WERI-Rb-1 (cell line): ENCODE measurements around the gene ASB10.

Experiments used
- DNase-seq: peaks from one replicate; pipeline ENCODE4 v3.0.0-alpha.2; 2020
- H3K27ac ChIP-seq: fragments of 250-450 bp; sonication (Bioruptor Pico); 2 replicates; pipeline ENCODE4 v1.5.1; 2020; ENCODE audit warnings: mild to moderate bottlenecking, moderate library complexity
- H3K27me3 ChIP-seq: fragments of 250-450 bp; sonication (Bioruptor Pico); 2 replicates; pipeline ENCODE4 v1.5.1; 2021; ENCODE audit warnings: mild to moderate bottlenecking, low read depth, moderate library complexity; ENCODE audit not compliant: insufficient read depth, severe bottlenecking
- H3K36me3 ChIP-seq: fragments of 250-450 bp; sonication (Bioruptor Pico); 2 replicates; pipeline ENCODE4 v1.5.1; 2020; ENCODE audit warnings: mild to moderate bottlenecking, moderate library complexity
- H3K4me3 ChIP-seq: 2 replicates; pipeline ENCODE4 v1.5.1; 2011; ENCODE audit warnings: low read depth, mild to moderate bottlenecking, control low read depth, low read length
- H3K9me3 ChIP-seq: fragments of 250-450 bp; sonication (Bioruptor Pico); 2 replicates; pipeline ENCODE4 v1.5.1; 2021; ENCODE audit warnings: mild to moderate bottlenecking, moderate library complexity; ENCODE audit not compliant: severe bottlenecking
- TF ChIP-seq, protein P1 (sequence below): IDR thresholded peaks from 2 replicates; pipeline ENCODE4 v1.5.1; 2011; ENCODE audit warnings: low read depth, mild to moderate bottlenecking, control low read depth, inconsistent platforms, low read length

Gene ASB10

DNA sequence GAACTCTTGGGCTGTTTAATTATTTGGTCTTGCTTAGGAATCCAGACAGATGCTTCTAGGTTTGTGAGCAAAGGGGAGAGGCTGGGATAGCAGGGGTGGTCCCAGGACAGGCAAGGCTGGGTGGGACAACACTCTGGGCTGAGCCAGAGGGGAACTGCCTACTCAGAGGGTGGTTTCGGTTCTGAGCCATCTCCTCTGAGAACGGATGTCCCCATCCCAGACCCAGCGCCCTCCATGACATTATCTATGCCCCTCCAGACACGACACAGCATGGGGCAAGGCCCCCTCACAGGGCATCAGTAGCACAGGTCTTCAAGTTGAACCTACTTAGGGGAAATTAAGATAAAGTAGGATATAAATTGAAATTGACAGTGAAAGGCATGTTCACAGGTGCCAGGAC lies 7.1 kb downstream of the ASB10 start:
- no peak overlapping the region for H3K27ac ChIP-seq
- H3K9me3 ChIP-seq, result no peaks in the 10 kb centered on the region
- no peaks in the 10 kb centered on the region for H3K36me3 ChIP-seq
- no peak overlapping the region for H3K4me3 ChIP-seq
- TF ChIP-seq, protein P1, sequence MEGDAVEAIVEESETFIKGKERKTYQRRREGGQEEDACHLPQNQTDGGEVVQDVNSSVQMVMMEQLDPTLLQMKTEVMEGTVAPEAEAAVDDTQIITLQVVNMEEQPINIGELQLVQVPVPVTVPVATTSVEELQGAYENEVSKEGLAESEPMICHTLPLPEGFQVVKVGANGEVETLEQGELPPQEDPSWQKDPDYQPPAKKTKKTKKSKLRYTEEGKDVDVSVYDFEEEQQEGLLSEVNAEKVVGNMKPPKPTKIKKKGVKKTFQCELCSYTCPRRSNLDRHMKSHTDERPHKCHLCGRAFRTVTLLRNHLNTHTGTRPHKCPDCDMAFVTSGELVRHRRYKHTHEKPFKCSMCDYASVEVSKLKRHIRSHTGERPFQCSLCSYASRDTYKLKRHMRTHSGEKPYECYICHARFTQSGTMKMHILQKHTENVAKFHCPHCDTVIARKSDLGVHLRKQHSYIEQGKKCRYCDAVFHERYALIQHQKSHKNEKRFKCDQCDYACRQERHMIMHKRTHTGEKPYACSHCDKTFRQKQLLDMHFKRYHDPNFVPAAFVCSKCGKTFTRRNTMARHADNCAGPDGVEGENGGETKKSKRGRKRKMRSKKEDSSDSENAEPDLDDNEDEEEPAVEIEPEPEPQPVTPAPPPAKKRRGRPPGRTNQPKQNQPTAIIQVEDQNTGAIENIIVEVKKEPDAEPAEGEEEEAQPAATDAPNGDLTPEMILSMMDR, result no peak
- DNase-seq, result no peak
- H3K27me3 ChIP-seq, result no peaks in the 10 kb centered on the region

DNA sequence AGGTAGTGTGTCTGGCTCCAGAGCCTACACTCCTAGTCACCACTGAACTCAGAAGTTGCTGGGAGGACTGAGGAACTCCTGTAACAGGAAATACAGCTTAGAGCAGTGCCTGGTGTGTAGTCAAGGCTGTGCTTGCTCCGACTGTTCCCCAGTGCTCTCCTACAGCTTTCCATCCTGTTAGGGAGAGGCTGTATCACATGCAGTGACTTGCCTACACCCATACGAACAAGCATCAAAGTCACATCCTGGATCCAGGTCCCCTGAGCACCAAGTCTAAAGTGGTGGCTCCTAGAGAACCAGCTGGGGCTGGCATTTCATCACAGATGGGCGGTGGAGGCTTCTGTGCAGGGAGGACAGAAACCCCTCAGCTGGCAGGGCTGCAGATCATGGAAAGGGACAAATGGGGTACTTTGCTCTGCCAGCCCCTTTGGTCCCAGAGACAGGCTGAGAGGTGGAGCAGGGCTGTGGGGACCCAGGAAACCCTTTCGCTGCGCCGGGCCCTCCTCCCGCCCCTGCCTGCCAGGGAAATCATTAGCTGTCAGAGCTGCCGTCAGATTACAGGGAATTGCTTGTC lies 7.7 kb downstream of the ASB10 start:
- no peaks in the 10 kb centered on the region for H3K36me3 ChIP-seq
- no peak for DNase-seq
- H3K27ac ChIP-seq, result no peak overlapping the region
- H3K4me3 ChIP-seq, result no peak overlapping the region
- no peaks in the 10 kb centered on the region for H3K27me3 ChIP-seq
- no peaks in the 10 kb centered on the region for H3K9me3 ChIP-seq
- TF ChIP-seq, protein P1, result no peak

DNA sequence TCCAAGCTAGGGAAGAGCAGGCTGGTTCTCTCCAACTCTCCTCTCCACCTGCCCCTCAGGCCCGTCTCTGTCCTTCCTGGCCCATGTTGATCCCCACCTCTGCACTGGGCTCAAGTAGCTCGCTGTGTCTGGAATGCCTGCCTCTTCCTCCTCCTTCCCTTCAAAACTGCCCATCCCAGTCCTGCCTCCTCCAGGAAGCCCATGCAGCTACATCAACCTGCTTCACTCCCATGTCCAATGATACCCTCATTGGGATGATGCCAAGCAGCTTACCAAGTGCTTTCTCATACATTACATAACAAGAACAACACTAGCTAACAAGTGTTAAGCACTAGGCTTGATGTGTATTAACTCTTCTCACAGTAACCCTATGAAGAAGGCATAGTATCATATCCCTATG lies 8.2 kb downstream of the ASB10 start:
- DNase-seq, result no peak

DNA sequence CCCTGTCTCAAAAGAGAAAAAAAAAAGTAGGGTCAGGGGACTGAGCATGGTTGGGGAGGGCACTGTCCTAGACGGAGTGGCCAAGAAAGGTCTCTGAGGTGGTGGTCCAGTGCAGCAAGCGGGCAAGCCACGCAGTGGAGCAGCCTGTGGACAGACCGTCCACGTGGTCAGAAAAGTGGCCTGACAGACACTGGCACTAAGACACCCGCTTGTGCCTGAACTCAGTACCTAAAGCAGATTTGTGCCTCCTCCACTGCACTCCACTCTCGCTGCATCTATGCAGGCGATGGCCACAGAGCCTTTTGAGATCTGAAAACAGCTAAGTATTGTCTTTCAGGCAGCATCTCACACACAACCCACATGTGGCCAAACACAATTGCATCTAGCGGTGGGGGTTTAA lies 8.8 kb downstream of the ASB10 start:
- H3K27me3 ChIP-seq, result no peaks in the 10 kb centered on the region
- H3K4me3 ChIP-seq, result no peak overlapping the region
- H3K27ac ChIP-seq, result no peak overlapping the region
- TF ChIP-seq, protein P1, result no peak
- H3K36me3 ChIP-seq, result no peaks in the 10 kb centered on the region
- no peak for DNase-seq
- H3K9me3 ChIP-seq, result no peaks in the 10 kb centered on the region

More for the DNA sequence above, 8.2 kb downstream of the ASB10 start:
- Histone ChIP-seq H3K27me3 (no peaks in the 10 kb centered on the region), H3K27ac (no peak overlapping the region), H3K4me3 (no peak overlapping the region), H3K9me3 (no peaks in the 10 kb centered on the region), H3K36me3 (no peaks in the 10 kb centered on the region)
- TF ChIP-seq, protein P1, result no peak

DNA sequence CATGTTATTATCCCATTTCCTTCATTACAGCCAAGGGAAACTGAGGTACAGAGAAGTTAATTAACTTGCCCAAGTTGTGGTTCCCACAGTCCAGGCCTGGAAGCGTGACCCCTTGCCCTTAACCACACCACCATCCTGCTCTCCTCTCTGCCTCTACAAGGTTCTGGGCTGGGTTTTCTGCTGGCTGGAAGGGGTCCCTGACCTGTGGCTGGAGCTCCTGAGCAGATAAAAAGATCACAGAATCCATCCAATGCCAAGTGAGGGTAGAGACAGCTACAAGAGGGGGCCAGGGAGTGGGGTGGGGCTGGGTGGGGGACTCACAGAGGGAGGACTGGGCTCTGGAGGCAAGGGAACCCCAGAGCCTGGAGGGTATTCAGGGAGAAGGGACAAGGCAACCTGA lies 9.7 kb downstream of the ASB10 start:
- Histone ChIP-seq H3K4me3 (no peak overlapping the region), H3K27me3 (no peaks in the 10 kb centered on the region), H3K36me3 (no peaks in the 10 kb centered on the region), H3K9me3 (no peaks in the 10 kb centered on the region), H3K27ac (no peak overlapping the region)
- no peak for DNase-seq
- TF ChIP-seq, protein P1, result no peak

DNA sequence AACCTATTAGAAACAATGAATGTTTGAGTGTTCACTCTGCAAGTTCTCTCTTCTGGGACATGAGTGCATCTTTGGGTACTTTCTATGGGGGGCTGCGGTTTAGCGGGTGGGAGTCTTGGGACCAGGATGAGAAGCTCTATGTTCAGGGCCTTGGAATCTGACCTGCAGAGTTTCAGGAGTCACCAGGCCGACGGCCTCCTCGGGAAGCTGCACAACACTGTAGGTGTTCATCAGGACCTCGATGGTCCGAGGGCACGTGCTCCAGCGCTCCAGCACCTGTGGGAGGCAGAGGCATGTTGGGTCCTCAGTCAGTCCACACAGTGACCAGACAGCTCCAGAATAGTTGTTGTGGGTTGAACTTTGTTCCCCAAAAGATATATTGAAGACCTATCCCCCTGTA lies 10.6 kb downstream of the ASB10 start:
- no peak for DNase-seq
- H3K9me3 ChIP-seq, result no peaks in the 10 kb centered on the region
- no peaks in the 10 kb centered on the region for H3K36me3 ChIP-seq
- no peak overlapping the region for H3K4me3 ChIP-seq
- TF ChIP-seq, protein P1, result no peak
- no peak overlapping the region for H3K27ac ChIP-seq
- H3K27me3 ChIP-seq, result no peaks in the 10 kb centered on the region
